H1 (cell line): Measurements from ENCODE around the gene TMEM132A. TPM values are rescaled to one million over a fixed set of nuclear protein-coding genes. Genes with fewer than 3 reads are reported as not detected.

Experiments used
- CTCF ChIA-PET: fragments of 300-600 bp; sonication (Branson Sonifier 250); formaldehyde crosslinking; loops from one replicate; lab custom pipeline; 2021; ENCODE audit not compliant: partially characterized antibody; lab: Charles Lee
- POLR2A ChIA-PET: fragments of 300-600 bp; sonication (Branson Sonifier 250); formaldehyde crosslinking; loops from one replicate; lab custom pipeline; 2021; ENCODE audit warnings: inconsistent platforms; ENCODE audit not compliant: partially characterized antibody; lab: Charles Lee
- DNase-seq, 2 experiments: peaks; one replicate each; pipeline versions ENCODE4 v3.0.0 to v3.0.0-alpha.2; 2010 to 2022; ENCODE audit warnings: low spot score in 2 of 2, low read depth in 1 of 2, mixed read lengths in 1 of 2
- FAIRE-seq: peaks from 2 replicates; lab custom pipeline; 2011; peaks lifted over from hg19 to GRCh38; lab: Jason Lieb, UNC
- H2AFZ ChIP-seq: 2 replicates; pipeline ENCODE4 v1.8.1; 2012; ENCODE audit warnings: low read length, inconsistent platforms
- H2AK5ac ChIP-seq: 2 replicates; pipeline ENCODE4 v1.6.1; 2013; ENCODE audit warnings: low read depth, low read length
- H2BK120ac ChIP-seq: replicated peaks from 2 replicates; pipeline ENCODE3; 2013; ENCODE audit warnings: low read depth, low read length, inconsistent platforms
- H2BK12ac ChIP-seq: 2 replicates; pipeline ENCODE4 v1.6.1; 2013; ENCODE audit warnings: low read depth, low read length
- H2BK15ac ChIP-seq: 2 replicates; pipeline ENCODE4 v1.6.1; 2013; ENCODE audit warnings: low read length
- H2BK20ac ChIP-seq: 2 replicates; pipeline ENCODE4 v1.6.1; 2013; ENCODE audit warnings: low read length
- H2BK5ac ChIP-seq: 2 replicates; pipeline ENCODE4 v1.6.1; 2013; ENCODE audit warnings: low read depth, low read length
- H3K14ac ChIP-seq: 2 replicates; pipeline ENCODE4 v1.6.1; 2013; ENCODE audit warnings: inconsistent platforms; ENCODE audit not compliant: insufficient read length
- H3K18ac ChIP-seq: 2 replicates; pipeline ENCODE4 v1.6.1; 2013; ENCODE audit warnings: low read length; ENCODE audit errors: extremely low read depth
- H3K23ac ChIP-seq: 2 replicates; pipeline ENCODE4 v1.6.1; 2013; ENCODE audit warnings: inconsistent platforms; ENCODE audit not compliant: insufficient read length
- H3K23me2 ChIP-seq: 2 replicates; pipeline ENCODE4 v1.6.1; 2013; ENCODE audit warnings: low read depth, low read length
- H3K27ac ChIP-seq: 2 replicates; pipeline ENCODE4 v1.6.1; 2011; ENCODE audit warnings: low read depth, low read length, inconsistent platforms
- H3K27me3 ChIP-seq, 4 experiments: replicated peaks in 1 of 4; 1 replicate in 1 of 4; 2 replicates in 3 of 4; pipeline versions ENCODE4 v1.6.1 to v1.8.1; 2011 to 2013; ENCODE audit warnings: low read length in 3 of 4, mild to moderate bottlenecking in 3 of 4, inconsistent platforms in 2 of 4, mixed read lengths in 2 of 4, moderate library complexity in 1 of 4; ENCODE audit not compliant: control insufficient read depth in 3 of 4, insufficient read depth in 3 of 4; ENCODE audit errors: extremely low read depth in 1 of 4
- H3K36me3 ChIP-seq, 4 experiments: 2 replicates each; pipeline versions ENCODE4 v1.6.1 to v1.8.1; 2011 to 2013; ENCODE audit warnings: mild to moderate bottlenecking in 4 of 4, low read length in 3 of 4, moderate library complexity in 2 of 4, control low read depth in 1 of 4, inconsistent platforms in 1 of 4; ENCODE audit not compliant: insufficient read depth in 4 of 4, control insufficient read depth in 2 of 4
- H3K4ac ChIP-seq: replicated peaks from 2 replicates; pipeline ENCODE3; 2013; ENCODE audit warnings: low read length, low read depth, mixed read lengths, inconsistent platforms; ENCODE audit not compliant: insufficient read length
- H3K4me1 ChIP-seq, 4 experiments: replicated peaks in 1 of 4; 1 replicate in 1 of 4; 2 replicates in 3 of 4; pipeline versions ENCODE4 v1.6.1 to v1.8.1; 2011 to 2013; ENCODE audit warnings: low read length in 3 of 4, inconsistent platforms in 2 of 4, mixed read lengths in 1 of 4; ENCODE audit not compliant: insufficient read depth in 4 of 4, control insufficient read depth in 3 of 4
- H3K4me2 ChIP-seq, 2 experiments: 2 replicates each; pipeline versions ENCODE4 v1.6.1 to v1.8.1; 2011 to 2013; ENCODE audit warnings: low read depth in 2 of 2, low read length in 2 of 2, control low read depth in 1 of 2, inconsistent platforms in 1 of 2, mild to moderate bottlenecking in 1 of 2; ENCODE audit not compliant: insufficient read depth in 1 of 2
- H3K4me3 ChIP-seq, 4 experiments: fragments of 200-600, 300-600 bp in 1 of 4; sonication (generic), shearing (Covaris generic), sonication (Bioruptor Twin) in 1 of 4; 2 replicates each; pipeline versions ENCODE4 v1.5.1 to v1.8.1; 2011 to 2016; ENCODE audit warnings: low read length in 4 of 4, low read depth in 3 of 4, control low read depth in 2 of 4, inconsistent platforms in 2 of 4, mild to moderate bottlenecking in 2 of 4, mixed read lengths in 1 of 4, moderate library complexity in 1 of 4; ENCODE audit not compliant: insufficient read depth in 2 of 4; ENCODE audit errors: extremely low read depth in 1 of 4
- H3K56ac ChIP-seq: replicated peaks from 2 replicates; pipeline ENCODE3; 2013; ENCODE audit warnings: low read depth, mild to moderate bottlenecking, mixed read lengths, low read length, inconsistent platforms; ENCODE audit not compliant: insufficient read length
- H3K79me1 ChIP-seq: 2 replicates; pipeline ENCODE4 v1.6.1; 2013; ENCODE audit warnings: low read depth, low read length, control low read depth
- H3K79me2 ChIP-seq, 2 experiments: 2 replicates each; pipeline versions ENCODE4 v1.6.1 to v1.8.1; 2012 to 2013; ENCODE audit warnings: low read length in 2 of 2, mild to moderate bottlenecking in 2 of 2, inconsistent platforms in 1 of 2; ENCODE audit not compliant: insufficient read depth in 2 of 2, control insufficient read depth in 1 of 2
- H3K9ac ChIP-seq, 4 experiments: replicated peaks in 1 of 4; 1 replicate in 1 of 4; 2 replicates in 3 of 4; pipeline versions ENCODE4 v1.6.1 to v1.8.1; 2011 to 2013; ENCODE audit warnings: low read depth in 3 of 4, low read length in 3 of 4, control low read depth in 2 of 4, mild to moderate bottlenecking in 2 of 4, moderate library complexity in 2 of 4, inconsistent platforms in 1 of 4; ENCODE audit errors: extremely low read depth in 1 of 4
- H3K9me3 ChIP-seq, 2 experiments: 2 replicates each; pipeline versions ENCODE4 v1.6.1 to v1.8.1; 2012 to 2013; ENCODE audit warnings: mild to moderate bottlenecking in 2 of 2, moderate library complexity in 2 of 2, control low read depth in 1 of 2, inconsistent platforms in 1 of 2, low read depth in 1 of 2, low read length in 1 of 2, mixed read lengths in 1 of 2; ENCODE audit not compliant: insufficient read depth in 2 of 2
- H4K20me1 ChIP-seq, 2 experiments: replicated peaks in 1 of 2; 2 replicates each; pipeline versions ENCODE3 to v1.8.1; 2011 to 2013; ENCODE audit warnings: inconsistent platforms in 2 of 2, low read length in 2 of 2, mild to moderate bottlenecking in 1 of 2; ENCODE audit not compliant: insufficient read depth in 2 of 2, control insufficient read depth in 1 of 2
- H4K5ac ChIP-seq: 2 replicates; pipeline ENCODE4 v1.6.1; 2013; ENCODE audit warnings: low read length, low read depth, mixed read lengths, inconsistent platforms; ENCODE audit not compliant: insufficient read length
- H4K8ac ChIP-seq: 2 replicates; pipeline ENCODE4 v1.8.0; 2013; ENCODE audit warnings: mild to moderate bottlenecking, moderate library complexity, low read length, inconsistent platforms; ENCODE audit not compliant: insufficient read depth; ENCODE audit errors: extremely low read depth
- H4K91ac ChIP-seq: replicated peaks from 2 replicates; pipeline ENCODE3; 2013; ENCODE audit warnings: low read length, mixed read lengths, inconsistent platforms; ENCODE audit not compliant: insufficient read length
- CHD1 ChIP-seq: IDR thresholded peaks from 2 replicates; pipeline ENCODE4 v1.6.1; 2012; ENCODE audit warnings: low read depth, low read length, improper control_type of control experiment
- HDAC6 ChIP-seq: IDR thresholded peaks from one replicate; pipeline ENCODE4 v1.7.1; 2012; ENCODE audit warnings: low read depth, mild to moderate bottlenecking, inconsistent platforms, low read length, moderate library complexity
- POLR2AphosphoS5 ChIP-seq: IDR thresholded peaks from 2 replicates; pipeline ENCODE4 v1.6.1; 2011; ENCODE audit warnings: low read depth, low read length
- WGBS, 2 experiments: shearing (Covaris generic) in 1 of 2; methylation state at CpG; one replicate each; pipeline versions ENCODE4 v1.1.6 to v1.1.7; 2013 to 2015; ENCODE audit warnings: low lambda C conversion rate in 2 of 2, mixed read lengths in 2 of 2, inconsistent platforms in 1 of 2, low coverage in 1 of 2, missing lambda C conversion rate in 1 of 2; ENCODE audit not compliant: insufficient replicate concordance in 2 of 2, insufficient coverage in 1 of 2, insufficient read length in 1 of 2; ENCODE audit errors: extremely low coverage in 1 of 2, missing lambda C conversion rate in 1 of 2; 5-methylcytosine and 5-hydroxymethylcytosine counted together
- polyA plus RNA-seq, 7 experiments: library from polyadenylated mRNA; depleted of rRNA in 3 of 7; stranded (reverse) in 5 of 7; unstranded in 2 of 7; fragments of >200 nt in 5 of 7; fragments of 200-250 nt in 2 of 7; gene quantifications; 1 replicate in 5 of 7; 2 replicates in 1 of 7; 4 replicates in 1 of 7; pipeline versions ENCODE4 v1.2.1 to v1.2.3, GENCODE V29; 2011 to 2013; ENCODE audit warnings: missing spikeins in 2 of 7, mixed read lengths in 2 of 7
- total RNA-seq: library from RNA; stranded (reverse); fragmentation: NEBNext Ultra II Directional; extraction: Animal tissue kit (Norgen Biotek cat#: 25700); gene quantifications from 2 replicates; pipeline ENCODE4 v1.2.1, GENCODE V29; 2021

Gene TMEM132A
- total and polyA plus RNA-seq, 2 of the 8 experiments (the other 6 are each of a cell fraction or from before 2014, with no cell fraction given): 46.6 to 97.9 TPM

DNA sequence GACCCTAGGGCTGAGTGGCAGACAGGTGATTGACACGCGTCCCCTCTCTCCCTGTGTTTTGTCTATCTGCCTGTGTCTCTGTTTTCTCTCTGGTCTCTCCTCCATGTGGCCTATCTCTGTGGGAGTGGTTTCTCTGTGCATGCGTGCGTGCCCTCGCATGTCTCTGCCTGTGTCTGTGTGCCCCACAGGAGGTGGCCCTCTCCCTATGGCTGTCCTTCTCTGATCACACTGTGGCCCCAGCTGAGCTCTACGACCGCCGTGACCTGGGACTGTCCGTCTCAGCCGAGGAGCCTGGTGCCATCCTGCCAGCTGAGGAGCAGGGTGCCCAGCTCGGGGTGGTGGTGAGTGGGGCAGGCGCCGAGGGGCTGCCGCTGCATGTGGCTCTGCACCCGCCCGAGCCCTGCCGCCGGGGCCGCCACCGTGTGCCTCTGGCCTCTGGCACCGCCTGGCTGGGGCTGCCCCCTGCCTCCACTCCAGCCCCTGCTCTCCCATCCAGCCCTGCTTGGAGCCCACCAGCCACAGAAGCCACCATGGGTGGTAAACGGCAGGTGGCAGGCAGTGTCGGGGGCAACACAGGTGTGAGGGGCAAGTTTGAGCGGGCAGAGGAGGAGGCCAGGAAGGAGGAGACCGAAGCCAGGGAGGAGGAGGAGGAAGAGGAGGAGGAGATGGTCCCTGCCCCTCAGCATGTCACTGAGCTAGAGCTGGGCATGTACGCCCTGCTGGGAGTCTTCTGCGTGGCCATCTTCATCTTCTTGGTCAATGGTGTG is 11.6 kb downstream of the TMEM132A start:
- Histone ChIP-seq H3K36me3 (peaks cover 0 to 33% (median 13%) of the 10 kb centered on the region in 4 experiments; a peak in 4 of 8 replicates), H4K91ac (peak overlapping the region; percentile 5), H3K4me3 (no peak overlapping the region), H3K9ac (no peak overlapping the region), H2AFZ (no peak overlapping the region)
- TF ChIP-seq POLR2AphosphoS5: peak; percentile 72; the same call in 1 of the 2 replicates
- TF ChIP-seq CHD1: no peak
- no peak for TF ChIP-seq HDAC6
- TF ChIP-seq, all 59 proteins: peak for 1
- no peak overlapping the region for H3K23ac ChIP-seq
- 0 out of 2 replicates have a peak overlapping the region, but pooled peaks have one; percentile 5 for H2BK5ac ChIP-seq
- no peaks in the 10 kb centered on the region for H3K23me2 ChIP-seq
- H3K4me2 ChIP-seq: no peak overlapping the region
- no peak overlapping the region for H3K18ac ChIP-seq
- no peaks in the 10 kb centered on the region for H3K79me2 ChIP-seq
- no peak overlapping the region for H4K5ac ChIP-seq
- ChIA-PET POLR2A (interaction anchor here (0.9 to 2.1 kb wide), 6 partner anchors 9 to 31 kb away, joined by 3 to 7 read pairs (median 4); partner anchors contain the start of gene TMEM132A), CTCF (interaction anchor here (1.0 to 3.4 kb wide), 7 partner anchors 9 to 60 kb away, joined by 3 to 20 read pairs (median 3); no protein-coding TSS in a partner anchor)
- H2BK20ac ChIP-seq: no peak overlapping the region
- peaks cover 3 to 8% of the 10 kb centered on the region in 2 experiments for H4K20me1 ChIP-seq
- no peak overlapping the region for H2AK5ac ChIP-seq
- no peak overlapping the region for H3K27ac ChIP-seq
- no peak overlapping the region for H2BK15ac ChIP-seq
- DNase-seq (no peak), FAIRE-seq (no peak)
- no peak overlapping the region for H4K8ac ChIP-seq
- H2BK12ac ChIP-seq: no peak overlapping the region
- H3K4ac ChIP-seq: no peak overlapping the region
- peaks cover 0 to 3% (median 1%) of the 10 kb centered on the region in 4 experiments; a peak in 4 of 7 replicates for H3K4me1 ChIP-seq
- H3K14ac ChIP-seq: no peak overlapping the region
- 89% methylated on average over 12 of the region's 27 CpGs; no CpG with 5 or more reads in 1 of the 2 experiments for WGBS, 2 experiments
- no peaks in the 10 kb centered on the region for H3K79me1 ChIP-seq
- no peak overlapping the region for H2BK120ac ChIP-seq
- H3K56ac ChIP-seq: no peak overlapping the region
- H3K9me3 ChIP-seq: no peaks in the 10 kb centered on the region
- H3K27me3 ChIP-seq: no peaks in the 10 kb centered on the region
